Measurements from ENCODE around the gene ITGAL.
A peak's percentile ranks its signal among the peaks of the same experiment; 100 is the strongest.
"Not testable (repeated sequence)": the region's sequence is repeated elsewhere in the genome, so short reads cannot be mapped to it uniquely, and the experiment has no call there.

ITGAL gene

DNA sequence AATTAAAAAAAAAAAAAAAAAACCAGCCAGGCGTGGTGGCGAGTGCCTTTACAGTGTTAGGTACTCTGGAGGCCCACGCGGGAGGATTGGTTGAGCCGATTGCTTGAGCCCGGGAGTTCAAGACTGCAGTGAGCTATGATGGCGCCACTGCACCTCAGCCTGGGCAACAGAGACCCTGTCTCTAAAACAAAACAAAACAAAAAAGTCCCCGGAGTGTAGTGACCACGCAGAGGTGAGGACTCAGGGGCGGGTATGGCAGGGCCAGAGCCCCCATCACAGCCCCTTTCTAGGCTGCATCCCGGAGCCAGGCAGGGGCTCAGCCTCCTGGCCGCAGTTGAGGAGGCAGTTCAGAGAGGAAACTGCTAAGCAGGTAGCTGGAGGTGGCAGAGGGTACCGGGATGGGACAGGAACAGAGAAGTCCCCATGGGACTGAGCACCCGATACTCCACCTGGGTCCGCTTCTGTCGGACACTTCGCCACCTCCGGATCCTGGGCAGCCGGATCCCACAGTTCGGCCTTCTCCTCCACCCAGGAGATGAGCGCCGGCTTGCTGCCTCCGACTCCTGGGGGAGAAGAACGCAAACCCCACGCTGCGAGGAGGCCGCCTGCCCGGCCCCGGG is 61.3 kb downstream of the ITGAL start:
- H3K9ac ChIP-seq (ENCODE audit: low read depth, low read length): peak overlapping the region; percentile 73
- H3K9me3 ChIP-seq (ENCODE audit: control insufficient read depth, insufficient read depth, low read length): no peaks in the 10 kb centered on the region
- no peaks in the 10 kb centered on the region for H3K27me3 ChIP-seq (ENCODE audit: control insufficient read depth, insufficient read depth, low read length)
- peaks cover 6% of the 10 kb centered on the region for H3K36me3 ChIP-seq (ENCODE audit: control insufficient read depth, insufficient read depth, low read length)
- peak overlapping the region; percentile 58 for H3K4me3 ChIP-seq (ENCODE audit: low read depth, low read length)
- peaks cover 6% of the 10 kb centered on the region for H3K4me1 ChIP-seq (ENCODE audit: control insufficient read depth, insufficient read depth, low read length)

DNA sequence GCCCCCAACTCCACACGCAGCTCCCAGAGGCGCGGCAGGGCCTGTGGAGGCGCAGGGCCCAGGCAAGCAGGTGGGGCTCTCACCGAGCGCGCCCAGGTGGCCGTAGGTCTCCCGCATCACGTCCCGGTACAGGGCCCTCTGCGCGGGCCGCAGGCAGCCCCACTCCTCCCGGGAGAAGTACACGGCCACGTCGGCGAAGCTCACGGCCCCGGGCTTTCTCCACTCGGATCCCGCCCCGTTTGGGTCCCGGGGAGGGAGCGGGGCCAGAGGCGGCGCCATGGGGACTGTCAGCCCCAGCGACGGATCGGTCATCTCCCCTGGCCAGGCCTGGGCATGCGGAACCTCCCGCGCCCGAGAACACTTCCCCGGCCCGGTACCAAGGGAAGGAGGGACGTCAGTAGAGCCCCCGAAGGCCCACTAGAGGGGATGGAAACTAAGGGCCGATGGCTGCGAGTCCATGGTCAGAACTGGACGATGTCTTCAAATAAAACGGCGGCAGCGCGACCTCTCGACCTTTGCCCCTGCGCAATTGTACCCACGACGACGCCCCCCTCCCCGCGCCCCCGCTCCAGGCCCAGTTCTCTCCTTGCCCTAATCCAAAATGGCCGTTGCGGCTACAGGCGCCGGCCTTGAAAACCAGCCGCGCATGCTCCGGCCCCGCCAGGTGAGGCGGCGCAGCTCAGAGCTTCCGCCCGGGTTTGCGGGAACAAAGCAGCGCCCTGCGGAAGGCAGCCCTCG is 62.0 kb downstream of the ITGAL start, which contains the start of gene ZNF747:
Gene ZNF747, minus strand, starts transcription at position 491 of the 738 bp plus-strand sequence. Its CDS starts 179 bp downstream, at position 312.
- Histone ChIP-seq H3K36me3 (ENCODE audit: control insufficient read depth, insufficient read depth, low read length) (peaks cover 6% of the 10 kb centered on the region), H3K9me3 (ENCODE audit: control insufficient read depth, insufficient read depth, low read length) (no peaks in the 10 kb centered on the region), H3K9ac (ENCODE audit: low read depth, low read length) (peak within 1 kb of the TSS; percentile 93), H3K4me3 (ENCODE audit: low read depth, low read length) (peak within 1 kb of the TSS; percentile 58), H3K27me3 (ENCODE audit: control insufficient read depth, insufficient read depth, low read length) (no peaks in the 10 kb centered on the region), H3K4me1 (ENCODE audit: control insufficient read depth, insufficient read depth, low read length) (peaks cover 6% of the 10 kb centered on the region)

DNA sequence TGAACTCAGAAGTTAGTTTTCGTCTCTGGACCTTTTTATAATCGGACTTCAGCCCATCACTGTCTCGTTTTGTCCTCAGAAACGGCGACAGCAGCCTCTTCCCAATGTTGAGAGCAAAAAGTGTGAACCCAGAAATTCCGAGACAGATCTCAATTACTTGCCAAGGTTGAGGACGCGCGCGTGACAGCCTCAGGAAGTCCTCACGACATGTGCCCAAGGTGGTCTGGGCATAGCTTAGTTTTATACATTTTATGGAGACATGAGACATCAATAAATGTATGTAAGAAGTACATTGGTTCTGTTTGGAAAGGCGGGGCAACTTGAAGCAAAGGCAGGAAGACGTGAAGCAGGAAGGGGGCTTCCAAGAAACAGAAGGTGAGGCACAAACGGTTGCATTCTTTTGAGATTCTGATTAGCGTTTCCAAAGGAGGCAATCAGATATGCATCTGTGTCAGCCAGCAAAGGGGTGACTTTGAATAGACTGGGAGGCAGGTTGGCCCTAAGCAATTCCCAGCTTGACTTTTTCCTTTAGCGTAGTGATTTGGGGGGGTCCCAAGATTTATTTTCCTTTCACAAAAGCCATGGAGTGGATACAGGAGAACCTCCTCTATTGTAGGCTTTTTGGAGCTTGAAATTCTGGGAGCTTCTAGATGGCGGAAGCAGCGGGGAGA is 62.7 kb downstream of the ITGAL start:
- Histone ChIP-seq H3K4me3 (ENCODE audit: low read depth, low read length) (peak overlapping the region; percentile 58), H3K36me3 (ENCODE audit: control insufficient read depth, insufficient read depth, low read length) (peaks cover 6% of the 10 kb centered on the region), H3K4me1 (ENCODE audit: control insufficient read depth, insufficient read depth, low read length) (peaks cover 6% of the 10 kb centered on the region), H3K9me3 (ENCODE audit: control insufficient read depth, insufficient read depth, low read length) (no peaks in the 10 kb centered on the region), H3K9ac (ENCODE audit: low read depth, low read length) (peak overlapping the region; percentile 93), H3K27me3 (ENCODE audit: control insufficient read depth, insufficient read depth, low read length) (no peaks in the 10 kb centered on the region)

DNA sequence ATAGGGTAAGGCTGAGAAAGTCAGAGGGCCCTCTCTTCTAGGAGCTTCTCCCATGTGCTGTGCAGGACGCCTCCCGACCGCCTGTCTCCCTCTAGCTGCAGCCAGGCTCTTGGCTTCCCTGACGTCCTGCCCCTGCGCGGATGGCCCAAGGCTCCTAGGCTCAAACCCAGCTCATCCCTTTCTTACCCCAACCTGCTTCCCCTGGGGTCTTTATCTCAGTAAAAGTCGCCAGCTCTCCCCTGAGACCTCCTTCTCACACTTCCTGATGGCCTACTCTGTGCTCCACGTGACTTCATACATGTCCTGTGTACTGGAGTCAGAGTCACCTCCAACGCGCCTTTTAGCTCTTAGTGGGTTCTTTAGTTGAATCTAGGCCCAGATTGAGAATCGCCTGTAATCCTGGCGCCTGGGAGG is 63.2 kb downstream of the ITGAL start:
- Histone ChIP-seq H3K4me1 (ENCODE audit: control insufficient read depth, insufficient read depth, low read length) (peaks cover 6% of the 10 kb centered on the region), H3K36me3 (ENCODE audit: control insufficient read depth, insufficient read depth, low read length) (peaks cover 4% of the 10 kb centered on the region), H3K4me3 (ENCODE audit: low read depth, low read length) (peak overlapping the region; percentile 58), H3K9ac (ENCODE audit: low read depth, low read length) (peak overlapping the region; percentile 93), H3K27me3 (ENCODE audit: control insufficient read depth, insufficient read depth, low read length) (no peaks in the 10 kb centered on the region), H3K9me3 (ENCODE audit: control insufficient read depth, insufficient read depth, low read length) (no peaks in the 10 kb centered on the region)

DNA sequence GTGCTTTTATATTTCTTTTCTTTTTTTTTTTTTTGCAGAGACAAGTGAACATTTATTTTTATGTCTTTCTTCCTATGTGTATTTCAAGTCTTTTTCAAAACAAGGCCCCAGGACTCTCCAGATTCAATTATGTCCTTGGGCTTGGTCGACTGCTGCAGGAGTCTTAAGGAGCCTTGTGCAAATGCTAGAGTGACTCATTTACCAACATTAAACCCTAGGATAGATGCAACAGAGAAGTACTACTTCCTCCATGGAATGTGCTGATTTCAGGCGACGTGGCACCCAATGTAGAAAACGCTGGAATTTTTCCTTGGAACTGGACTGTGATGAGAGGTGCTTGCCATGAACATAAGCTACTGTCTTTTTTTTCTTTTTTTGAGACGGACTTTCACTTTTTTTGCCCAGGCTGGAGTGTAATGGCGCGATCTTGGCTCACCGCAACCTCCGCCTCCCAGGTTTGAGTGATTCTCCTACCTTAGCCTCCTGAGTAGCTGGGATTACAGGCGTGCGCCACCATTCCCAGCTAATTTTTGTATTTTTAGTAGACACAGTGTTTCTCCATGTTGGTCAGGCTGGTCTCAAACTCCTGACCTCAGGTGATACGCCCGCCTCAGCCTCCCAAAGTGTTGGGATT is 64.0 kb downstream of the ITGAL start:
- H3K9ac ChIP-seq (ENCODE audit: low read depth, low read length): not testable (repeated sequence)

DNA sequence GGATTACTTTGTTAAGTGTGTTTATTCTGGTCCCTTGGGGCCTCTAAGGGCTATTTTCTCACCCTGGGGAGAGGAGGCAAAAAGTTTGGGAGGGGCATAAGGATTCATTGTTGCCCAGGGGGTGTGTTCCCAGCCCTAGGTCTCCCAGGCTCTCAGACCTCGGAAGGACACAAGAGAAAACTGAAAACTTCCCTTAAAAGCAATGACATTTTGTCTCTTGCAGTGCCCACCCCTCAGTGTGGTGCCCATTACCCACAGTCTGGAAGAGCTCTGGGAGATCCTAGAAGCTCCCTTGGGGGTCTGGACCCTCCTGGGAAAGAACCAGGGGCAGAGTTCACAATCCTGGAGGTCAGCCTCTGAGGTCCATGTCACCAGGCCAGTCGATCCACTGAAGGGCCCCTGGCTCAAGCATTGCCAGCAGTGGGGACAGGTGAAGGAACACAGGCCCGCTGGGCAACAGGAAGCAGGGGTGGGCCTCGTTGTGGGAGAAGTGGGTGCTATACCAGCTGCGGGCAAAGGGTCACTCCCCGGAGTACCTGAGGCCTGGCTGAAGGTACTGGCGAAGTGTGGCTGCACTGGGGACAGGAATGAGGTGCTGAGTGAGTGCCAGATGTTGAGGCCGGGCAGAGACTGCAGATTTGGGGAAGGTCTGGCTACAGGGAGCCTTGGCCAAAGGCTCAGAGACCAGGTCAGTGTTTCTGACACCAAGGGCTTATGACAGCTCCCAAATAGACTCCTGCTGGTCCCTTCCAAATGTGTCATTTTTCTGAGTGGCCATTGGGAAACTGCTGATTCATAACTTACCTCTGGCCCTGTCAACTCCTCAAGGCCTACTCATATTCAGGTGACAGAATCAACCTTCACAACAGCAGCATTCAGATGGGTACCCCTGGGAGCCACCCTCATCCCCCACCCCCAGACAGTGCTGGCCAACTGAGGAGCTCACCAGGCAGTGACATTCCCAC is 66.7 kb downstream of the ITGAL start:
- Histone ChIP-seq H3K9me3 (ENCODE audit: control insufficient read depth, insufficient read depth, low read length) (no peaks in the 10 kb centered on the region), H3K27me3 (ENCODE audit: control insufficient read depth, insufficient read depth, low read length) (no peaks in the 10 kb centered on the region), H3K36me3 (ENCODE audit: control insufficient read depth, insufficient read depth, low read length) (no peaks in the 10 kb centered on the region), H3K4me3 (ENCODE audit: low read depth, low read length) (no peak overlapping the region), H3K4me1 (ENCODE audit: control insufficient read depth, insufficient read depth, low read length) (peaks cover 13% of the 10 kb centered on the region), H3K9ac (ENCODE audit: low read depth, low read length) (no peak overlapping the region)

More for the DNA sequence above, 64.0 kb downstream of the ITGAL start:
- not testable (repeated sequence) for H3K9me3 ChIP-seq (ENCODE audit: control insufficient read depth, insufficient read depth, low read length); H3K4me1 ChIP-seq (ENCODE audit: control insufficient read depth, insufficient read depth, low read length); H3K27me3 ChIP-seq (ENCODE audit: control insufficient read depth, insufficient read depth, low read length); H3K36me3 ChIP-seq (ENCODE audit: control insufficient read depth, insufficient read depth, low read length)
- peak overlapping the region; percentile 58 for H3K4me3 ChIP-seq (ENCODE audit: low read depth, low read length)

DNA sequence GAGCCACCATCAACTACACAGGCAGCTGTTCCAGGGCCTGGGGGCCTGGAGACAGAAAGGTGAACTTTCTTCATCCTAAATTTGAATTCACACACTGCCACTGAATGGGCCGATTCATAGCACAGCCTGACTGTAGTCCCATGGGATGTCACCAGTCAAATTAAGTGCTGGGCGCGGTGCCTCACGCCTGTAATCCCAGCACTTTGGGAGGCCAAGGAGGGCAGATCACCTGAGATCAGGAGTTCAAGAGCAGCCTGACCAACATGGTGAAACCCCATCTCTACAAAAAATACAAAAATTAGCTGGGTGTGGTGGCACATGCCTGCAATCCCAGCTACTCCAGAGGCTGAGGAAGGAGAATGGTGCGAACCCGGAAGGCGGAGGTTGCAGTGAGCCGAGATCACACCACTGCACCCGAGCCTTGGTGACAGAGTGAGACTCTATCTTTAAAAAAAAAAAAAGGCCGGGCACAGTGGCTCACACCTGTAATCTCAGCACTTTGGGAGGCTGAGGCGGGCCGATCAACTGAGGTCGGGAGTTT is 67.5 kb downstream of the ITGAL start:
- not testable (repeated sequence) for H3K36me3 ChIP-seq (ENCODE audit: control insufficient read depth, insufficient read depth, low read length); H3K9me3 ChIP-seq (ENCODE audit: control insufficient read depth, insufficient read depth, low read length); H3K27me3 ChIP-seq (ENCODE audit: control insufficient read depth, insufficient read depth, low read length); H3K9ac ChIP-seq (ENCODE audit: low read depth, low read length); H3K4me3 ChIP-seq (ENCODE audit: low read depth, low read length)
- peaks cover 13% of the 10 kb centered on the region for H3K4me1 ChIP-seq (ENCODE audit: control insufficient read depth, insufficient read depth, low read length)

DNA sequence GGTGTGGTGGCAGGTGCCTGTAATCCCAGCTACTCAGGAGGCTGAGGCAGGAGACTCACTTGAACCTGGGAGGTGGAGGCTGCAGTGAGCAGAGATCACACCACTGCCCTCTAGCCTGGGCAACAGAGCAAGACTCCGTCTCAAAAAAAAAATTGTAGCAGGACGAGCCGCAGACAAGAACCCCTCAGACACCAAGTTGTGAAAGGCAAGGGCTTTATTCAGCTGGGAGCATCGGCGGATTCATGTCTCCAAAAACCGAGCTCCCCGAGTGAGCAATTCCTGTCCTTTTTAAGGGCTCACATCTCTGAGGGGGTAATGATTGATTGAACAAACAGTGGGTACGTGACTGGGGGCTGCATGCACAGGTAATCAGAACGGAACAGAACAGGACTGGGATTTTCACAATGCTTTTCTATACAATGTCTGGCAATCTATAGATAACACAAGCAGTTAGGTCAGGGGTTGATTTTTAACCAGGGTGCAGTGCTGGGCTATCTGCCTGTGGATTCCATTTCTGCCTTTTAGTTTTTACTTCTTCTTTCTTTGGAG is 68.4 kb downstream of the ITGAL start:
- not testable (repeated sequence) for H3K4me1 ChIP-seq (ENCODE audit: control insufficient read depth, insufficient read depth, low read length); H3K9me3 ChIP-seq (ENCODE audit: control insufficient read depth, insufficient read depth, low read length); H3K36me3 ChIP-seq (ENCODE audit: control insufficient read depth, insufficient read depth, low read length); H3K4me3 ChIP-seq (ENCODE audit: low read depth, low read length); H3K27me3 ChIP-seq (ENCODE audit: control insufficient read depth, insufficient read depth, low read length); H3K9ac ChIP-seq (ENCODE audit: low read depth, low read length)

DNA sequence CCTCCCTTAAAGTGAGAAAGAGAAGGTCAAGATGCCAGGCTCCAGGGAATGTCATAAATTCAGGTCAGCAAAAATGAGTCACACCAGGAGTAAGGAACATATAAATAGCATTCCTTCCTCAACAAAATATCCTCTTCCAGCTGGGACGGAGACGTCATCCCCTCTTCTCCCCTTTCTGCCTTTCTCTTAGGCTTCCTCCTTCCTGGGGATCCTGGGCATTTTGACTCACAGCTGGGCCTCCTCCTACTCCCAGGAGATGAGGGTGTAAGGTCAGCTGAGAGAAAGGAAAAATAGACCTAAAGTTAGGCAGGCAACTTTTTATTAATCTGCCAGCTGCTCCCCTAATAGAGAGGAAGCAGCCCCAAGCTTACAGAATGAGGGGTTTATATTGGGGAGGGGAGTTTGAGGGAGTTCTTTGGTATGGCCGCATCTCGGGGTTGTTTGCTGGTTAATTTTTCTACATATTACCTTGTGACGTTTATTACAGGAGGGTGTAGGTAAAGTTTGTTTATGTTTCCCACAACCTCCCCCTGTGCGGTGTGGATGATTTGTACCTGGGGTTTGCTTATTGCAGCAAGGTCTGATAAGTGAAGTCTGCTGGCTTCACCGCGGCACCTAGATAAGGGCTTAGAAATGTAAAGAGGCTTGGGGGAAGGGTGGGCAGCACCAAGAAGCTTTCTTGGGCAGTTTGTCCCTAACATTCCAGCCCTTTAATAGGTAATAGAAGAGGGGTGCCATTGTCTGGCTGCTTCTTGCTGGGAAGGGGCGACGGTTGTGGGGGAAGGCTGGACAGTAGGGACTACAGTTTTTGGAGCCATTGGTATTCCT is 69.2 kb downstream of the ITGAL start:
- H3K4me3 ChIP-seq (ENCODE audit: low read depth, low read length): no peak overlapping the region
- H3K9ac ChIP-seq (ENCODE audit: low read depth, low read length): no peak overlapping the region
- H3K4me1 ChIP-seq (ENCODE audit: control insufficient read depth, insufficient read depth, low read length): peaks cover 7% of the 10 kb centered on the region
- H3K27me3 ChIP-seq (ENCODE audit: control insufficient read depth, insufficient read depth, low read length): no peaks in the 10 kb centered on the region
- H3K9me3 ChIP-seq (ENCODE audit: control insufficient read depth, insufficient read depth, low read length): no peaks in the 10 kb centered on the region
- H3K36me3 ChIP-seq (ENCODE audit: control insufficient read depth, insufficient read depth, low read length): no peaks in the 10 kb centered on the region

DNA sequence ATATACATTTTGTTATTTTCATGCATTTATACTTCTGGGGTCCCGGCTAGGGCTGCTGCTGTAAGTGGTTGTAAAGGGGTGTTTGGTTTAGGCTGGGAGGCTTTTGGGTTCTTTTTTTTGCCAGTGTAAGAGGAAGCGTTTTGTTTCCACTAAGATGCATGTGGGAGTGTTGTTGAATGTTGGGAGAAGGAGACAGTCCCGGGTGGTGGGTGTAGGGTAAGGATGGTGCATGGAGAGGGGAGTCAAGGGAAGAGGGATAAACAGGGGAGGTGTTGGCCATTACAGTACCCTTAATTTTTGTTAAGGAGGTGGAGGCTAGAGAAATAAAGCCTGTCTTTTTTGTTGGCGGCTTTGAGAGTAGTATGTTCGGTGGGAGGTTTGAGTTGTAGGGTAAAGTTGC is 70.5 kb downstream of the ITGAL start:
- H3K9me3 ChIP-seq (ENCODE audit: control insufficient read depth, insufficient read depth, low read length): no peaks in the 10 kb centered on the region
- no peak overlapping the region for H3K4me3 ChIP-seq (ENCODE audit: low read depth, low read length)
- H3K27me3 ChIP-seq (ENCODE audit: control insufficient read depth, insufficient read depth, low read length): no peaks in the 10 kb centered on the region
- H3K9ac ChIP-seq (ENCODE audit: low read depth, low read length): no peak overlapping the region
- peaks cover 10% of the 10 kb centered on the region for H3K4me1 ChIP-seq (ENCODE audit: control insufficient read depth, insufficient read depth, low read length)
- H3K36me3 ChIP-seq (ENCODE audit: control insufficient read depth, insufficient read depth, low read length): no peaks in the 10 kb centered on the region
